ENCODE results near the gene CIZ1.
"Not testable (repeated sequence)": the region's sequence is repeated elsewhere in the genome, so short reads cannot be mapped to it uniquely, and the experiment has no call there.

CIZ1 gene, protein sequence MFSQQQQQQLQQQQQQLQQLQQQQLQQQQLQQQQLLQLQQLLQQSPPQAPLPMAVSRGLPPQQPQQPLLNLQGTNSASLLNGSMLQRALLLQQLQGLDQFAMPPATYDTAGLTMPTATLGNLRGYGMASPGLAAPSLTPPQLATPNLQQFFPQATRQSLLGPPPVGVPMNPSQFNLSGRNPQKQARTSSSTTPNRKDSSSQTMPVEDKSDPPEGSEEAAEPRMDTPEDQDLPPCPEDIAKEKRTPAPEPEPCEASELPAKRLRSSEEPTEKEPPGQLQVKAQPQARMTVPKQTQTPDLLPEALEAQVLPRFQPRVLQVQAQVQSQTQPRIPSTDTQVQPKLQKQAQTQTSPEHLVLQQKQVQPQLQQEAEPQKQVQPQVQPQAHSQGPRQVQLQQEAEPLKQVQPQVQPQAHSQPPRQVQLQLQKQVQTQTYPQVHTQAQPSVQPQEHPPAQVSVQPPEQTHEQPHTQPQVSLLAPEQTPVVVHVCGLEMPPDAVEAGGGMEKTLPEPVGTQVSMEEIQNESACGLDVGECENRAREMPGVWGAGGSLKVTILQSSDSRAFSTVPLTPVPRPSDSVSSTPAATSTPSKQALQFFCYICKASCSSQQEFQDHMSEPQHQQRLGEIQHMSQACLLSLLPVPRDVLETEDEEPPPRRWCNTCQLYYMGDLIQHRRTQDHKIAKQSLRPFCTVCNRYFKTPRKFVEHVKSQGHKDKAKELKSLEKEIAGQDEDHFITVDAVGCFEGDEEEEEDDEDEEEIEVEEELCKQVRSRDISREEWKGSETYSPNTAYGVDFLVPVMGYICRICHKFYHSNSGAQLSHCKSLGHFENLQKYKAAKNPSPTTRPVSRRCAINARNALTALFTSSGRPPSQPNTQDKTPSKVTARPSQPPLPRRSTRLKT

GRCh38 chr9:128191406-128192046 is at the start of gene CIZ1:
TSS of gene CIZ1 (minus strand) at chr9:128191572. CDS start at chr9:128190857, 715 bp downstream.
- in situ Hi-C loops (cut with MboI; ENCODE audit: low pct_unique_long_range_greater_than_20kb, low sequenced_read_pairs, unreplicated experiment) = no loop called here
- TF ChIP-seq, protein P1, sequence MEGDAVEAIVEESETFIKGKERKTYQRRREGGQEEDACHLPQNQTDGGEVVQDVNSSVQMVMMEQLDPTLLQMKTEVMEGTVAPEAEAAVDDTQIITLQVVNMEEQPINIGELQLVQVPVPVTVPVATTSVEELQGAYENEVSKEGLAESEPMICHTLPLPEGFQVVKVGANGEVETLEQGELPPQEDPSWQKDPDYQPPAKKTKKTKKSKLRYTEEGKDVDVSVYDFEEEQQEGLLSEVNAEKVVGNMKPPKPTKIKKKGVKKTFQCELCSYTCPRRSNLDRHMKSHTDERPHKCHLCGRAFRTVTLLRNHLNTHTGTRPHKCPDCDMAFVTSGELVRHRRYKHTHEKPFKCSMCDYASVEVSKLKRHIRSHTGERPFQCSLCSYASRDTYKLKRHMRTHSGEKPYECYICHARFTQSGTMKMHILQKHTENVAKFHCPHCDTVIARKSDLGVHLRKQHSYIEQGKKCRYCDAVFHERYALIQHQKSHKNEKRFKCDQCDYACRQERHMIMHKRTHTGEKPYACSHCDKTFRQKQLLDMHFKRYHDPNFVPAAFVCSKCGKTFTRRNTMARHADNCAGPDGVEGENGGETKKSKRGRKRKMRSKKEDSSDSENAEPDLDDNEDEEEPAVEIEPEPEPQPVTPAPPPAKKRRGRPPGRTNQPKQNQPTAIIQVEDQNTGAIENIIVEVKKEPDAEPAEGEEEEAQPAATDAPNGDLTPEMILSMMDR (IDR thresholded peaks at IDR 0.05; ENCODE audit: extremely low read depth, insufficient read depth, missing control alignments) = peak; percentile 93
- peak; percentile 96 for DNase-seq (ENCODE audit: low spot score)

DNA sequence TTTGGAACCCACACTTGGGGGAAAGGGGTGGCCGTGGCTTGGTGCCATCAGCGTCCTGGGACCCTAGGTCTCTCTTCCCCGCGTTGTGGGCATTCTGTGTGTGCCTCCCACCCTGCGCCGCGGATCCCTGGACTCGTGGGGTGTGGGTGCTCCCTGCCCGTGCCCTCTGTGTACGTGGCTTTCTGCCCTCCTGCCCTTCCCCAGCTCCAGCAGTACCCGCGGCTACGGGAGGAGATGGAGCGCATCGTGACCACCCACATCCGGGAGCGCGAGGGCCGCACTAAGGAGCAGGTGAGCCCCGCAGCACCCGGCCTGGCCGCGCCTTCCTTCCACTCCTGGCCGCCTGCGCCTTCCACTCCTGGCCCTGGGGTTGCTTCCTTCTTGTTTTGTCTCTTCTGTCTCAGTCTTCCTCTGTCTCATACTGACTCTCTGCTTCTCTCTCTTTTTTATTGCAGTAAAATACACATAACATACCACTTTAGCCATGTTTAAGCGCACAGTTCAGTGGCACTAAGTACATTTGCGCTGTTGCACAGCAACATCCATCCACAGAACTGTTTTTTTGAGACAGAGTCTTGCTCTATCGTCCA is 42.5 kb upstream of the CIZ1 start:
- TF ChIP-seq, protein P1 (IDR thresholded peaks at IDR 0.05; ENCODE audit: extremely low read depth, insufficient read depth, missing control alignments) = no peak
- in situ Hi-C loops (cut with MboI; ENCODE audit: low pct_unique_long_range_greater_than_20kb, low sequenced_read_pairs, unreplicated experiment) = no loop called here
- no peak for DNase-seq (ENCODE audit: low spot score)

DNA sequence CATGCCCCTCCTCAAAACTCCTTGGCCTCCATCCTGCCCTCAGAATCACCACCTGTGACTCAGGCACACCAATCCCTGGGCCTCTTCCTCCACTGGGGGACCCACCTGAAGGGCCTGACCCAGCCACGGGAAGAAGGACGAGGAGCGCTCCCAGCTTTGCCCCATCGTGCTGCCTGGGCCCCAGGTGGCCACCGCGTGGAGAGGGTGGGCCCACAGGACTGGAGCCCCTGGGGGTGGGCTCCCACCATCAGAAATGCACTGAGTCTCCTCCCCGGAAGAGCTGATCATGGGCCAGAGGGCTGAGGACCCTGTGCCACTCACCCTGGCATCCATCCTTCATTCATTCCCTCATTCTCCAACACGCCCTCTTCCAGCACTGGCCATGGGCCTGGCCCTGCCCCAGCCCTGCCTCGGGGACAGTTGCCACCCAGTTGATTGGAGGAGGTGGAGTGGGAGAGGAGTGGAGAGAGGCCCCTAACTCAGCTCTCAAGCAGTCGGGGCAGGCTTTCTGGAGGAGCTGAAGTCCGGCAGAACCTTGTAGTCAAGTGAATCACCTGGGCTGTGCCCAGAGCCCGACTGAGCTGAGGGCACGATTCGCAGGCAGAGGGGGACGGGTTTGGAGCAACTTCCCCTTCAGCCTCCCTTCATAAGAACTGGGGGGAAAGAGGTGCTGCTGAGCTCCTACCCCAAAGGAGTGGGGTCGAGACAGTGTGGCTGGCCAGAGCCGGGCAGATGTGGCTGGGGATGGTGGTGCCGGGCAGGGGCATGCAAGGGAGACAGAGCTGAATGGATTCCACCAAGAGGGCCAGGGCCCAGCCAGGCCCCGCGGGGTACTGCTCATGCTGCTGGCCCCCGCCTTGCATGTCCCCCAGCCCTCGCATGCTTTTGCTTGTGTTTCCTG is 41.4 kb upstream of the CIZ1 start:
- DNase-seq (ENCODE audit: low spot score) = no peak
- TF ChIP-seq, protein P1 (IDR thresholded peaks at IDR 0.05; ENCODE audit: extremely low read depth, insufficient read depth, missing control alignments) = no peak
- in situ Hi-C loops (cut with MboI; ENCODE audit: low pct_unique_long_range_greater_than_20kb, low sequenced_read_pairs, unreplicated experiment) = no loop called here

GRCh38 chr9:128231638-128232527 is 40.5 kb upstream of the CIZ1 start:
- no peak for DNase-seq (ENCODE audit: low spot score)
- in situ Hi-C loops (cut with MboI; ENCODE audit: low pct_unique_long_range_greater_than_20kb, low sequenced_read_pairs, unreplicated experiment) = no loop called here
- TF ChIP-seq, protein P1 (IDR thresholded peaks at IDR 0.05; ENCODE audit: extremely low read depth, insufficient read depth, missing control alignments) = no peak

GRCh38 chr9:128230897-128231296 is 39.5 kb upstream of the CIZ1 start:
- DNase-seq (ENCODE audit: low spot score); in situ Hi-C loops (cut with MboI; ENCODE audit: low pct_unique_long_range_greater_than_20kb, low sequenced_read_pairs, unreplicated experiment): not testable (repeated sequence)

Measured in GM13977 (cell line).